ENCODE measurements around the gene TYW1.
"Not testable (repeated sequence)": the region's sequence is repeated elsewhere in the genome, so short reads cannot be mapped to it uniquely, and the experiment has no call there.

Gene TYW1

DNA sequence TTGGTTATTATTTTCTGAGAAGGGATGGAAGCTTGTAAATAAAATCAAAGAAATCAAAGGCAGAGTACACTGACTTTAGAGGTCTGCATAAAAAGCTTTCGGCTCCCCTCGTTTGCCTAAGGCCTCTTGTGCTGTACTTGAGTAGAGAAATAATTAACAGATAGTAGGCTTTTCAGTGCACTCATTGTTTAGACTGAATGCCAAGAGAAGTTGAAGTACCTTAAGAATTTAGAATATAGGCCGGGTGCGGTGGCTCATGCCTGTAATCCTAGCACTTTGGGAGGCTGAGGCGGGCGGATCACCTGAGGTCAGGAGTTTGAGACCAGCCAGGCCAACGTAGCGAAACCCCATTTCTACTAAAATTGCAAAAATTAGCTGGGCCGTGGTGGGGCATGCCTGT, 232.4 kb downstream of the TYW1 start:
- DNase-seq (ENCODE audit: low read depth in 4 of 4, low spot score in 1 of 4) = not testable (repeated sequence)

GRCh38 chr7:67230029-67230428, 233.4 kb downstream of the TYW1 start:
- not testable (repeated sequence) for DNase-seq (ENCODE audit: low read depth in 4 of 4, low spot score in 1 of 4)

DNA sequence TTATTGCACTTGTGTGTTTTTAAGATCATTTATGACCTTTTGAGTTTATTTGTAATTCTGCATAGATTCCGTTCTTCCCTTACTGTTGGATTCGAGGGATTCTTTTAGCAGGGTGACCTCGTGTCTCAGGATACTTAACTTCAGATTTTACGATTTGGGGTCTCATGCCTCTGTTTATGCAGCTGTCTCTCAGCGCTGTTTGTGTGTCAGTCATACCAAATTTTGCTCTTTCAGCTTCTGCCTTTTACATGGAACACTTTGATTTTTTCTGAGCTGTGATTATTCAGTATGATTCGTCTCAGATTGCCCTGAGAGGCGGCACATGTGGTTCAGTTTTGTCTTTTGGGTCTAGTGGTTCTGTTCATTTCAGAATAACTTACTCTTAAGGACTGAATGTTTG, 236.9 kb downstream of the TYW1 start:
- not testable (repeated sequence) for DNase-seq (ENCODE audit: low read depth in 4 of 4, low spot score in 1 of 4)

DNA sequence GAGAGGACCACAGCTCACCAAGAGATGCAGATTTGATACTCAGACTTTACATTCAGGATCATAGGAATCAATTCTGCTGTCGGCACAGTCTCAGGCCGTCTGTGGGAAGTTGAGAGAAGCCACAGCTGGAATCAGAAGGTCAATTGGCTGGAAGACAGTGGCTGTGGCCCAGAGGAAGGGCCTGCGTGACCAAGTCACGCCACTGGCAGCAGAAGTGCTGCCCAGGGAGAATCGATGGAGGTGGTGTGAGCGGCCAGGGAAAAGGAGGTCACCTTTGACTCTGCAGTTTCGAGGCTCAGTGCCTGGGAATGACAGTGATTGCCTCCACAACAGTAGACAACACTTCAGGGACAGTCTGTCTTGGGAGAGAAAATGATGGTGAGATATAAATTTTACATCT, 239.6 kb downstream of the TYW1 start:
- DNase-seq (ENCODE audit: low read depth in 4 of 4, low spot score in 1 of 4) = not testable (repeated sequence)

GRCh38 chr7:67242871-67243270, 246.2 kb downstream of the TYW1 start:
- not testable (repeated sequence) for DNase-seq (ENCODE audit: low read depth in 4 of 4, low spot score in 1 of 4)

- DNase-seq (ENCODE audit: low read depth in 4 of 4, low spot score in 1 of 4) = not testable (repeated sequence)
These were observed 251.7 kb downstream of the TYW1 start for GRCh38 chr7:67248364-67248763.

DNA sequence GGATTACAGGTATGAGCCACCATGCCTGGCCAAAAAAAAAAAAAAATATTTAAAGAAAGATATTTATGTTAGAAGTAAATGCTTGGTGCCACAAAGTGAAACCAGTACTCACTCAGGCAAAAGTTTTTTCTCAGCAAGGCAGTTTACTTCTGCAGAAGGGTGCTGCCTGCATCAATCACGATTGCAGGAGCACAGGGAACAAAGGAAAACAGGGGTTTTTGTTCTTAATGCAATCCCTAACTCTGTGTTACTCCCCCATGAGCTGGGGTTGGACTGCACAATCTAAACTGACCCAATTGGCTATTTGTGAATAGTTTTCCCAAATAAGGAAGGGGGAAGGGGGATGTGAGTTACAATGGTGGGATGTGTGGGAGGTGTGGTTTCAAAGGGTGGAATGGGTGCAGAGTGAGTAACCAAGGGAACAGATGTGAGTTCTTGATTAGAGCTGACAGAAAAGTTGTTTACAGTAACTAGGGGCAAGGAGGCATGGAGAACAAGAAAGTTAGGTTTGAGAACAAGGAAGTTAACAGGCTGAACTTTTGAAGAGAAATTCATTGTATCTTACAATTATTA, 255.4 kb downstream of the TYW1 start:
- DNase-seq (ENCODE audit: low read depth in 4 of 4, low spot score in 1 of 4) = no peak

GRCh38 chr7:67255076-67255475, 258.4 kb downstream of the TYW1 start:
- DNase-seq (ENCODE audit: low read depth in 4 of 4, low spot score in 1 of 4) = not testable (repeated sequence)

GRCh38 chr7:67257779-67258178, 261.1 kb downstream of the TYW1 start:
- not testable (repeated sequence) for DNase-seq (ENCODE audit: low read depth in 4 of 4, low spot score in 1 of 4)

GRCh38 chr7:67259363-67259762, 262.7 kb downstream of the TYW1 start:
- DNase-seq (ENCODE audit: low read depth in 4 of 4, low spot score in 1 of 4) = not testable (repeated sequence)

DNA sequence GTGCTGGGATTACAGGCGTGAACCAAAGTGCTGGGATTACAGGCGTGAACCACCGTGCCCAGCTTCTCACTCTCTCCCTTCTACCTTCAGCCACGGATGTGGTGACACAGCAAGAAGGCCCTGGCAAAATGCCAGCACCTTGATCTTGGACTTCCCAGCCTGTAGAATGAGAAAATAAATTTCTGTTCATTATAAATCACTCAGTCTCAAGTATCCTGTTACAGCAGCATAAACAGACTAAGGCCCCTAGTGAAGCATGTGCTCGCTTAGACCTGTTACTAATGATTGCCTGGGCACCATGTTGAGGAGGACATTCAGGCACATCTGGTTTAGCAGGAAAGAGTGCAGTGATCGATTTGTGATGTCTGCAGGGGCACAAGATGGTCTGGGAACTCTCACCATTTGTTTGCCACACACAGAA, 263.5 kb downstream of the TYW1 start:
- not testable (repeated sequence) for DNase-seq (ENCODE audit: low read depth in 4 of 4, low spot score in 1 of 4)

GRCh38 chr7:67264000-67264399, 267.4 kb downstream of the TYW1 start:
- not testable (repeated sequence) for DNase-seq (ENCODE audit: low read depth in 4 of 4, low spot score in 1 of 4)

- DNase-seq (ENCODE audit: low read depth in 4 of 4, low spot score in 1 of 4) = not testable (repeated sequence)
These were observed 269.4 kb downstream of the TYW1 start for GRCh38 chr7:67266070-67266469.

- DNase-seq (ENCODE audit: low read depth in 4 of 4, low spot score in 1 of 4) = no peak
These were observed 271.3 kb downstream of the TYW1 start for GRCh38 chr7:67267914-67268313.

- not testable (repeated sequence) for DNase-seq (ENCODE audit: low read depth in 4 of 4, low spot score in 1 of 4)
These were observed 273.3 kb downstream of the TYW1 start for GRCh38 chr7:67269916-67270315.
